ENCODE results near the gene ELAC1. TPM values are rescaled to one million over a fixed set of nuclear protein-coding genes. Genes with fewer than 3 reads are reported as not detected.

The ELAC1 gene
- total and polyA plus RNA-seq, 2 experiments from 2014 or later = 2.8 to 3.2 TPM

GRCh38 chr18:51029694-51030536 is 62.1 kb downstream of the ELAC1 start, which contains the start of gene SMAD4:
TSS of gene SMAD4 (plus strand) at chr18:51030213. CDS start at chr18:51047047, 16,834 bp downstream.
- Histone ChIP-seq H3K27ac (ENCODE audit: low read depth) (peak within 1 kb of the TSS; percentile 95), H3K79me2 (replicated peaks; ENCODE audit: insufficient read depth) (peaks cover 51% of the 10 kb centered on the region), H3K4me3 (peak within 1 kb of the TSS; percentile 82), H3K4me1 (ENCODE audit: insufficient read depth) (peaks cover 44% of the 10 kb centered on the region), H4K20me1 (replicated peaks; ENCODE audit: insufficient read depth) (0 out of 2 replicates have a peak, but pooled peaks cover 7% of the 10 kb centered on the region), H3K4me2 (peak within 1 kb of the TSS; percentile 90), H3K27me3 (ENCODE audit: insufficient read depth) (no peaks in the 10 kb centered on the region), H3K9me2 (ENCODE audit: insufficient read depth) (no peaks in the 10 kb centered on the region), H3K36me3 (ENCODE audit: insufficient read depth) (no peaks in the 10 kb centered on the region), H2AFZ (peak within 1 kb of the TSS; percentile 70; the same call in 1 of the 2 replicates), H3F3A (replicated peaks; ENCODE audit: low read depth) (no peaks in the 10 kb centered on the region)
- H3K36me3 Mint-ChIP-seq (ENCODE audit: low read depth) = peaks cover 8% of the 10 kb centered on the region
- peak within 1 kb of the TSS; percentile 92 for H3K4me3 Mint-ChIP-seq
- ATAC-seq (peak; percentile 87), DNase-seq (ENCODE audit: low spot score) (peak; percentile 97)
- H3K9me3 Mint-ChIP-seq = no peaks in the 10 kb centered on the region; the same call in 1 of the 3 replicates
- H3K4me1 Mint-ChIP-seq = peaks cover 56% of the 10 kb centered on the region
- H3K27me3 Mint-ChIP-seq (ENCODE audit: insufficient read depth, low read depth, poor library complexity) = peaks cover 15% of the 10 kb centered on the region
- TF ChIP-seq REST (IDR thresholded peaks at IDR 0.05; ENCODE audit: unreplicated experiment) (no peak), CREB1 (CRISPR knock-in tag; IDR thresholded peaks at IDR 0.05; ENCODE audit: low read depth) (0 out of 2 replicates have a peak, but pooled peaks have one; percentile 40), POLR2AphosphoS5 (IDR thresholded peaks at IDR 0.05; ENCODE audit: low read depth) (peak; percentile 93)
- TF ChIP-seq, protein P1, sequence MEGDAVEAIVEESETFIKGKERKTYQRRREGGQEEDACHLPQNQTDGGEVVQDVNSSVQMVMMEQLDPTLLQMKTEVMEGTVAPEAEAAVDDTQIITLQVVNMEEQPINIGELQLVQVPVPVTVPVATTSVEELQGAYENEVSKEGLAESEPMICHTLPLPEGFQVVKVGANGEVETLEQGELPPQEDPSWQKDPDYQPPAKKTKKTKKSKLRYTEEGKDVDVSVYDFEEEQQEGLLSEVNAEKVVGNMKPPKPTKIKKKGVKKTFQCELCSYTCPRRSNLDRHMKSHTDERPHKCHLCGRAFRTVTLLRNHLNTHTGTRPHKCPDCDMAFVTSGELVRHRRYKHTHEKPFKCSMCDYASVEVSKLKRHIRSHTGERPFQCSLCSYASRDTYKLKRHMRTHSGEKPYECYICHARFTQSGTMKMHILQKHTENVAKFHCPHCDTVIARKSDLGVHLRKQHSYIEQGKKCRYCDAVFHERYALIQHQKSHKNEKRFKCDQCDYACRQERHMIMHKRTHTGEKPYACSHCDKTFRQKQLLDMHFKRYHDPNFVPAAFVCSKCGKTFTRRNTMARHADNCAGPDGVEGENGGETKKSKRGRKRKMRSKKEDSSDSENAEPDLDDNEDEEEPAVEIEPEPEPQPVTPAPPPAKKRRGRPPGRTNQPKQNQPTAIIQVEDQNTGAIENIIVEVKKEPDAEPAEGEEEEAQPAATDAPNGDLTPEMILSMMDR (conservative IDR thresholded peaks at IDR 0.05; ENCODE audit: low read depth in 2 of 2) = no peak
- H3K27ac Mint-ChIP-seq = peak within 1 kb of the TSS; percentile 97

DNA sequence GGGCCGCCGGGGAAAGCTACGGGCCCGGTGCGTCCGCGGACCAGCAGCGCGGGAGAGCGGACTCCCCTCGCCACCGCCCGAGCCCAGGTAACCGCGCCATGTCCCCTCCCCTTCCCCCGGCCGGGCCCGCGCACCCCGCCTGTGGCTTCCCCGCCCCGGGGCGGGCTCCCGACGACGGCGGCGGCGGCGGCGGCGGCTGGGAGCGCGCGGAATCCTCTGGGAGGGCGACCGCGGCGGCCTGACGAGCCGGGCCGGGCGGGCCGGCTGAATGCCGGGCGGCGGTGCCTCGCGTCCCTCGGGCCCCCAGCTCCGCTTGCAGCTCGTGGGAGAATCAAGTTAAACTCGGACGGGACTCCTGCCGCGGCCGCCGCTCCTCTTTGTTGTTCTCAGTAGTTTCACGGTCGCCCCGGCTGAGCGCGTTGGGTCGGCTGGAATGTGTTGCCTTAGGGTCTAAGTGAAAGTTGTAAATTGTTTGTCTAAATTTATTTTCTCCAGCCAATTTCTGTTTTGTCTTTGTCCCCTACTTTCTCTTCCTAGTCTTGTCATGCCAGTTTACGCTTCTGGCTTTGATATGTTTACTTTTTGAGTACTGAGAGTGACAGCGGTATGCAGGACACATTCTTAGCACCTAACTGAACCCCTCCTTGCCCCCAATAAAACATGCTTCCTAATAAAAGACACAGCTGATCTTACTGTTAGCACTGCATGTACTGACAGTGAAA is 62.9 kb downstream of the ELAC1 start:
- Histone ChIP-seq H3K9me2 (ENCODE audit: insufficient read depth) (no peaks in the 10 kb centered on the region), H3K4me2 (peak overlapping the region; percentile 89), H2AFZ (no peak overlapping the region), H4K20me1 (replicated peaks; ENCODE audit: insufficient read depth) (0 out of 2 replicates have a peak, but pooled peaks cover 9% of the 10 kb centered on the region), H3F3A (replicated peaks; ENCODE audit: low read depth) (no peaks in the 10 kb centered on the region), H3K4me3 (peak overlapping the region; percentile 82), H3K27ac (ENCODE audit: low read depth) (peak overlapping the region; percentile 76), H3K79me2 (replicated peaks; ENCODE audit: insufficient read depth) (peaks cover 59% of the 10 kb centered on the region), H3K36me3 (ENCODE audit: insufficient read depth) (no peaks in the 10 kb centered on the region), H3K27me3 (ENCODE audit: insufficient read depth) (no peaks in the 10 kb centered on the region), H3K4me1 (ENCODE audit: insufficient read depth) (peaks cover 51% of the 10 kb centered on the region)
- peak; percentile 35 for ATAC-seq
- H3K9me3 Mint-ChIP-seq = no peaks in the 10 kb centered on the region; the same call in 1 of the 3 replicates
- peaks cover 17% of the 10 kb centered on the region for H3K27me3 Mint-ChIP-seq (ENCODE audit: insufficient read depth, low read depth, poor library complexity)
- H3K36me3 Mint-ChIP-seq (ENCODE audit: low read depth) = peaks cover 11% of the 10 kb centered on the region
- H3K4me3 Mint-ChIP-seq = peak overlapping the region; percentile 92
- peak overlapping the region; percentile 88 for H3K27ac Mint-ChIP-seq
- TF ChIP-seq POLR2AphosphoS5 (IDR thresholded peaks at IDR 0.05; ENCODE audit: low read depth) (no peak), ZNF331 (CRISPR knock-in tag; IDR thresholded peaks at IDR 0.05; ENCODE audit: low read depth) (no peak), EZH2 (IDR thresholded peaks at IDR 0.05; ENCODE audit: low read depth, unreplicated experiment) (no peak)
- H3K4me1 Mint-ChIP-seq = peaks cover 63% of the 10 kb centered on the region
- DNase-seq (ENCODE audit: low spot score) = peak; percentile 71
